ENCODE measurements around the gene HOXB2. TPM values are rescaled to one million over a fixed set of nuclear protein-coding genes. Genes with fewer than 3 reads are reported as not detected.
A peak's percentile ranks its signal among the peaks of the same experiment; 100 is the strongest.

HOXB2 gene
- total RNA-seq, 1 donor from 2014 or later: not detected

GRCh38 chr17:48499248-48499647 lies 45.7 kb downstream of the HOXB2 start:
- H4K20me1 ChIP-seq (ENCODE audit: low read depth): no peaks in the 10 kb centered on the region
- no peak overlapping the region for H3K27ac Mint-ChIP-seq
- no peaks in the 10 kb centered on the region for H3K36me3 Mint-ChIP-seq
- no peak overlapping the region for H3K9ac ChIP-seq
- peaks cover 46% of the 10 kb centered on the region for H3K27me3 Mint-ChIP-seq (ENCODE audit: insufficient read depth, low read depth)
- no peaks in the 10 kb centered on the region for H3K4me1 Mint-ChIP-seq
- no peaks in the 10 kb centered on the region for H3K36me3 ChIP-seq
- H3K79me2 ChIP-seq (ENCODE audit: low read depth): no peaks in the 10 kb centered on the region
- H3K9me3 ChIP-seq (ENCODE audit: low read depth): no peaks in the 10 kb centered on the region
- no peak for DNase-seq (ENCODE audit: low spot score)
- TF ChIP-seq EZH2 (IDR thresholded peaks at IDR 0.05): no peak
- no peak for TF ChIP-seq CTCF (IDR thresholded peaks at IDR 0.05)
- no peak for TF ChIP-seq EZH2phosphoT487 (IDR thresholded peaks at IDR 0.05)
- H3K4me1 ChIP-seq: no peaks in the 10 kb centered on the region
- H3F3A ChIP-seq (ENCODE audit: low read depth): no peaks in the 10 kb centered on the region
- H3K4me2 ChIP-seq: no peak overlapping the region
- H3K4me3 Mint-ChIP-seq: no peak overlapping the region
- no peak overlapping the region for H3K27ac ChIP-seq
- no peaks in the 10 kb centered on the region for H3K9me3 Mint-ChIP-seq
- H2AFZ ChIP-seq (replicated peaks): no peak overlapping the region
- peaks cover 100% of the 10 kb centered on the region for H3K27me3 ChIP-seq
- H3K4me3 ChIP-seq: no peak overlapping the region

GRCh38 chr17:48498164-48498850 lies 46.6 kb downstream of the HOXB2 start:
- H3K9me3 ChIP-seq (ENCODE audit: low read depth): no peaks in the 10 kb centered on the region
- H3K9ac ChIP-seq: no peak overlapping the region
- DNase-seq (ENCODE audit: low spot score): no peak
- Mint-ChIP-seq H3K4me3 (no peak overlapping the region), H3K4me1 (no peaks in the 10 kb centered on the region), H3K36me3 (no peaks in the 10 kb centered on the region), H3K27me3 (ENCODE audit: insufficient read depth, low read depth) (peaks cover 46% of the 10 kb centered on the region), H3K9me3 (no peaks in the 10 kb centered on the region), H3K27ac (no peak overlapping the region)
- H3K4me3 ChIP-seq: no peak overlapping the region
- H3K4me1 ChIP-seq: no peaks in the 10 kb centered on the region
- TF ChIP-seq EZH2phosphoT487 (IDR thresholded peaks at IDR 0.05) (peak; percentile 22), EZH2 (IDR thresholded peaks at IDR 0.05) (no peak)
- no peaks in the 10 kb centered on the region for H3K79me2 ChIP-seq (ENCODE audit: low read depth)
- no peaks in the 10 kb centered on the region for H4K20me1 ChIP-seq (ENCODE audit: low read depth)
- H2AFZ ChIP-seq (replicated peaks): no peak overlapping the region
- no peaks in the 10 kb centered on the region for H3F3A ChIP-seq (ENCODE audit: low read depth)
- no peaks in the 10 kb centered on the region for H3K36me3 ChIP-seq
- H3K27me3 ChIP-seq: peaks cover 100% of the 10 kb centered on the region
- H3K4me2 ChIP-seq: no peak overlapping the region
- no peak overlapping the region for H3K27ac ChIP-seq

- H3K9me3 ChIP-seq (ENCODE audit: low read depth): no peaks in the 10 kb centered on the region
- no peak overlapping the region for H3K27ac Mint-ChIP-seq
- no peak overlapping the region for H3K4me2 ChIP-seq
- TF ChIP-seq EZH2 (IDR thresholded peaks at IDR 0.05): no peak
- no peak for TF ChIP-seq EZH2phosphoT487 (IDR thresholded peaks at IDR 0.05)
- TF ChIP-seq CTCF (IDR thresholded peaks at IDR 0.05): no peak
- H4K20me1 ChIP-seq (ENCODE audit: low read depth): no peaks in the 10 kb centered on the region
- H3K4me3 Mint-ChIP-seq: no peak overlapping the region
- no peaks in the 10 kb centered on the region for H3F3A ChIP-seq (ENCODE audit: low read depth)
- H3K27ac ChIP-seq: no peak overlapping the region
- peaks cover 48% of the 10 kb centered on the region for H3K27me3 Mint-ChIP-seq (ENCODE audit: insufficient read depth, low read depth)
- H3K79me2 ChIP-seq (ENCODE audit: low read depth): no peaks in the 10 kb centered on the region
- H3K27me3 ChIP-seq: peaks cover 100% of the 10 kb centered on the region
- H3K9me3 Mint-ChIP-seq: no peaks in the 10 kb centered on the region
- no peaks in the 10 kb centered on the region for H3K4me1 Mint-ChIP-seq
- no peak overlapping the region for H2AFZ ChIP-seq (replicated peaks)
- no peak overlapping the region for H3K9ac ChIP-seq
- no peaks in the 10 kb centered on the region for H3K4me1 ChIP-seq
- no peaks in the 10 kb centered on the region for H3K36me3 ChIP-seq
- no peak for DNase-seq (ENCODE audit: low spot score)
- no peak overlapping the region for H3K4me3 ChIP-seq
- no peaks in the 10 kb centered on the region for H3K36me3 Mint-ChIP-seq
These were observed 47.8 kb downstream of the HOXB2 start for GRCh38 chr17:48497103-48497502.

GRCh38 chr17:48494335-48494734 lies 50.6 kb downstream of the HOXB2 start:
- Histone ChIP-seq H3K4me2 (no peak overlapping the region), H3K9ac (no peak overlapping the region), H3K27me3 (peaks cover 94% of the 10 kb centered on the region), H3K27ac (no peak overlapping the region), H3K79me2 (ENCODE audit: low read depth) (no peaks in the 10 kb centered on the region), H3F3A (ENCODE audit: low read depth) (peaks cover 17% of the 10 kb centered on the region), H4K20me1 (ENCODE audit: low read depth) (no peaks in the 10 kb centered on the region), H3K9me3 (ENCODE audit: low read depth) (no peaks in the 10 kb centered on the region), H3K4me3 (no peak overlapping the region), H3K4me1 (peaks cover 9% of the 10 kb centered on the region), H2AFZ (replicated peaks) (no peak overlapping the region), H3K36me3 (no peaks in the 10 kb centered on the region)
- Mint-ChIP-seq H3K9me3 (no peaks in the 10 kb centered on the region), H3K36me3 (no peaks in the 10 kb centered on the region), H3K4me3 (no peak overlapping the region), H3K27ac (no peak overlapping the region), H3K4me1 (peaks cover 9% of the 10 kb centered on the region), H3K27me3 (ENCODE audit: insufficient read depth, low read depth) (peaks cover 53% of the 10 kb centered on the region)
- no peak for DNase-seq (ENCODE audit: low spot score)
- TF ChIP-seq EZH2 (IDR thresholded peaks at IDR 0.05): no peak
- no peak for TF ChIP-seq CTCF (IDR thresholded peaks at IDR 0.05)
- TF ChIP-seq EZH2phosphoT487 (IDR thresholded peaks at IDR 0.05): no peak

Data from neural progenitor cell (in vitro differentiated cells).